ENCODE measurements around the gene PLEK.

GRCh38 chr2:68319398-68320117, 45.5 kb upstream of the PLEK start, which contains the start of gene CNRIP1:
- TF ChIP-seq YY1 (IDR thresholded peaks at IDR 0.05; ENCODE audit: insufficient read depth, insufficient read length): no peak
- TF ChIP-seq ZNF274 (IDR thresholded peaks at IDR 0.05; ENCODE audit: low read depth, low read length): no peak
- TF ChIP-seq SUZ12 (IDR thresholded peaks at IDR 0.05; ENCODE audit: extremely low read depth, insufficient read depth, insufficient read length): peak; percentile 44

All from NT2/D1 (cell line).